K562 (cell line): ENCODE data around the gene SIRPD. TPM values are rescaled to one million over a fixed set of nuclear protein-coding genes. Genes with fewer than 3 reads are reported as not detected.

ENCODE experiments used
- ATAC-seq: fragments of 200-7000 bp; cut with Tn5 transposase; 3 replicates; pipeline ENCODE4 v1.9.1; 2020; ENCODE audit warnings: moderate library complexity
- BruUV-seq: library from RNA; stranded (reverse); fragments of 400-500 nt; replicated peaks from 2 replicates; lab custom pipeline; 2021; lab: Mats Ljungman, UMichigan
- CTCF ChIA-PET: fragments of 300-600 bp; formaldehyde crosslinking; extraction: SDS; loops from one replicate; lab custom pipeline; 2021; ENCODE audit warnings: low intra/inter-chr PET ratio; lab: Yijun Ruan, JAX
- POLR2A ChIA-PET: fragments of 300-600, 350-650 bp; sonication (Branson Sonifier 250); formaldehyde crosslinking; extraction: SDS; loops from one replicate; lab custom pipeline; 2021; ENCODE audit warnings: antibody characterized with exemption, inconsistent platforms; lab: Yijun Ruan, JAX
- DNase-seq, 4 experiments: peaks; one replicate each; pipeline versions ENCODE4 v3.0.0 to v3.0.0-alpha.2; 2011 to 2018; ENCODE audit warnings: low spot score in 3 of 4, mixed read lengths in 3 of 4; ENCODE audit errors: extremely low read depth in 1 of 4
- FAIRE-seq: peaks from 2 replicates; lab custom pipeline; 2011; peaks lifted over from hg19 to GRCh38; lab: Jason Lieb, UNC
- H2AFZ ChIP-seq: 2 replicates; pipeline ENCODE4 v1.6.0; 2011; ENCODE audit warnings: low read depth, low read length, control low read depth, inconsistent platforms
- H3K27ac ChIP-seq: fragments of 200-600 bp; 3 replicates; pipeline ENCODE4 v1.8.0; 2011; ENCODE audit warnings: low read depth, mild to moderate bottlenecking, control low read depth, inconsistent platforms, low read length, moderate library complexity, mixed read lengths; ENCODE audit errors: extremely low read depth
- H3K27me3 ChIP-seq, 2 experiments: fragments of 300-600 bp in 1 of 2; 2 replicates in 1 of 2; 3 replicates in 1 of 2; pipeline versions ENCODE4 v1.6.0 to v1.8.0; 2011; ENCODE audit warnings: inconsistent platforms in 2 of 2, low read length in 2 of 2, mild to moderate bottlenecking in 1 of 2, mixed read lengths in 1 of 2, moderate library complexity in 1 of 2; ENCODE audit not compliant: control insufficient read depth in 2 of 2, insufficient read depth in 2 of 2
- H3K36me3 ChIP-seq: fragments of 300-600 bp; 3 replicates; pipeline ENCODE4 v1.8.0; 2011; ENCODE audit warnings: mild to moderate bottlenecking, low read length, inconsistent platforms; ENCODE audit not compliant: control insufficient read depth, insufficient read depth
- H3K4me1 ChIP-seq, 2 experiments: fragments of 200-600 bp in 1 of 2; replicated peaks in 1 of 2; 2 replicates in 1 of 2; 3 replicates in 1 of 2; pipeline versions ENCODE4 v1.5.1 to v1.8.0; 2011; ENCODE audit warnings: inconsistent platforms in 2 of 2, low read length in 2 of 2, mild to moderate bottlenecking in 1 of 2, mixed read lengths in 1 of 2, moderate library complexity in 1 of 2; ENCODE audit not compliant: control insufficient read depth in 2 of 2, insufficient read depth in 2 of 2
- H3K4me2 ChIP-seq: 2 replicates; pipeline ENCODE4 v1.6.1; 2011; ENCODE audit warnings: low read length, control low read depth, inconsistent platforms, mixed read lengths; ENCODE audit not compliant: insufficient read depth
- H3K4me3 ChIP-seq: fragments of 200-600 bp; sonication (generic), shearing (Covaris generic); 2 replicates; pipeline ENCODE4 v1.5.1; 2016; ENCODE audit warnings: control low read depth, inconsistent platforms
- H3K79me2 ChIP-seq: fragments of 200-600 bp; 3 replicates; pipeline ENCODE4 v1.8.0; 2011; ENCODE audit warnings: low read length, inconsistent platforms; ENCODE audit not compliant: control insufficient read depth, insufficient read depth
- H3K9ac ChIP-seq, 2 experiments: 2 replicates each; pipeline versions ENCODE4 v1.6.0 to v1.6.1; 2011; ENCODE audit warnings: low read depth in 2 of 2, low read length in 2 of 2, control low read depth in 1 of 2, inconsistent platforms in 1 of 2, mild to moderate bottlenecking in 1 of 2, mixed read lengths in 1 of 2; ENCODE audit not compliant: insufficient read depth in 1 of 2
- H3K9me1 ChIP-seq: one replicate; pipeline ENCODE4 v1.6.0; 2011; ENCODE audit warnings: inconsistent platforms, mild to moderate bottlenecking, low read length, moderate library complexity; ENCODE audit not compliant: control insufficient read depth, insufficient read depth
- H3K9me3 ChIP-seq: replicated peaks from 2 replicates; pipeline ENCODE4 v1.5.1; 2011; ENCODE audit warnings: low read depth, low read length, inconsistent platforms; ENCODE audit not compliant: control insufficient read depth, insufficient read depth
- H4K20me1 ChIP-seq: replicated peaks from 2 replicates; pipeline ENCODE4 v1.6.1; 2011; ENCODE audit warnings: low read length, inconsistent platforms, mixed read lengths; ENCODE audit not compliant: control insufficient read depth, insufficient read depth
- E4F1 ChIP-seq: fragments of 250-450 bp; sonication (Bioruptor Pico); IDR thresholded peaks from 2 replicates; pipeline ENCODE4 v1.5.0; 2021; ENCODE audit warnings: mild to moderate bottlenecking, borderline replicate concordance
- GATAD2B ChIP-seq: fragments of 450-650 bp; IDR thresholded peaks from 2 replicates; pipeline ENCODE4 v1.6.1; 2017; ENCODE audit warnings: mild to moderate bottlenecking, borderline replicate concordance
- HES1 ChIP-seq: fragments of 450-650 bp; IDR thresholded peaks from 2 replicates; pipeline ENCODE4 v1.6.1; 2016; ENCODE audit warnings: low read depth, mild to moderate bottlenecking, moderate library complexity
- NFE2 ChIP-seq: IDR thresholded peaks from 2 replicates; pipeline ENCODE4 v1.6.1; 2014; ENCODE audit warnings: antibody characterized with exemption, low read depth
- RFX5 ChIP-seq: IDR thresholded peaks from 2 replicates; pipeline ENCODE4 v1.6.1; 2011; ENCODE audit warnings: low read depth, mild to moderate bottlenecking, improper control_type of control experiment, low read length
- SUPT5H ChIP-seq: fragments of 450-650 bp; IDR thresholded peaks from 2 replicates; pipeline ENCODE4 v1.6.1; 2016
- TEAD4 ChIP-seq, 2 experiments: sonication (generic) in 1 of 2; formaldehyde crosslinking in 1 of 2; IDR thresholded peaks; 2 replicates each; pipeline versions ENCODE4 v1.6.1 to v1.8.0; 2012 to 2022; ENCODE audit warnings: borderline replicate concordance in 1 of 2, inconsistent platforms in 1 of 2, low read length in 1 of 2, mild to moderate bottlenecking in 1 of 2, missing genetic modification reagents in 1 of 2
- WGBS: fragments of 100-300 bp; shearing (Covaris generic); methylation state at CpG from one replicate; pipeline ENCODE4 v1.1.6; 2016; ENCODE audit warnings: low coverage, mixed read lengths; ENCODE audit not compliant: insufficient coverage; ENCODE audit errors: missing lambda C conversion rate; 5-methylcytosine and 5-hydroxymethylcytosine counted together
- in situ Hi-C: fragments of 300-500 bp; cut with MboI; formaldehyde crosslinking; loops from 4 replicates; pipeline ENCODE4 v1.15.0; 2018; ENCODE audit warnings: inconsistent platforms, mixed read lengths
- intact Hi-C: fragments of 100-400 bp; cut with micrococcal nuclease; formaldehyde crosslinking; loops from 2 replicates; pipeline ENCODE4 v1.14.2; 2022
- polyA plus RNA-seq, 8 experiments: library from polyadenylated mRNA; depleted of rRNA in 4 of 8; stranded (reverse) in 5 of 8; unstranded in 3 of 8; fragments of >200 nt; fragmentation: Nextera tagmentation in 2 of 8; fragmentation: Illumina TruSeq in 1 of 8; extraction: Ambion mirVana in 2 of 8; extraction: Trizol in 1 of 8; gene quantifications; 2 replicates each; pipeline versions ENCODE4 v1.2.1 to v1.2.3, GENCODE V29; 2011 to 2014; ENCODE audit warnings: inconsistent platforms in 1 of 8, missing spikeins in 1 of 8
- total RNA-seq, 7 experiments: library from RNA; depleted of rRNA in 6 of 7; stranded (reverse); fragments of >200 nt in 6 of 7; fragmentation: Illumina TruSeq in 2 of 7; extraction: Trizol in 2 of 7; gene quantifications; 2 replicates each; pipeline versions ENCODE4 v1.2.1 to v1.2.3, GENCODE V29; 2011 to 2021; ENCODE audit warnings: low replicate concordance in 1 of 7

The SIRPD gene
- total and polyA plus RNA-seq, 9 of the 15 experiments (the other 6 are each of a cell fraction or from before 2014, with no cell fraction given): not detected

GRCh38 chr20:1568163-1568490, 10.6 kb upstream of the SIRPD start:
- FAIRE-seq (no peak), DNase-seq (peak in 2 of 4 experiments; percentile 0), ATAC-seq (no peak)
- Histone ChIP-seq H3K79me2 (no peaks in the 10 kb centered on the region), H3K27me3 (peaks cover 0 to 15% of the 10 kb centered on the region in 2 experiments; a peak in 2 of 5 replicates), H3K27ac (no peak overlapping the region), H3K4me1 (no peaks in the 10 kb centered on the region), H4K20me1 (no peaks in the 10 kb centered on the region), H3K4me3 (no peak overlapping the region), H2AFZ (no peak overlapping the region), H3K36me3 (no peaks in the 10 kb centered on the region), H3K9me3 (no peaks in the 10 kb centered on the region; the same call in 1 of the 2 replicates), H3K9ac (no peak overlapping the region), H3K9me1 (no peaks in the 10 kb centered on the region), H3K4me2 (no peak overlapping the region)
- in situ Hi-C loops: no loop called here
- no peak for TF ChIP-seq SUPT5H
- TF ChIP-seq TEAD4 (IDR thresholded peaks at IDR 0.05; ENCODE audit: low read length): no peak
- no peak for TF ChIP-seq TEAD4 (CRISPR knock-in tag; IDR thresholded peaks at IDR 0.05; ENCODE audit: borderline replicate concordance)
- TF ChIP-seq E4F1 (CRISPR knock-in tag): no peak
- no peak for TF ChIP-seq RFX5
- TF ChIP-seq NFE2: no peak
- no peak for TF ChIP-seq HES1
- no peak for TF ChIP-seq GATAD2B
- ChIA-PET CTCF (no interaction called here), POLR2A (no interaction called here)
- WGBS: 0% methylated on average over 1 of the region's 1 CpG
- no TSS peak for BruUV-seq
- intact Hi-C loops: no loop called here
